Measurements from ENCODE around the gene PDX1.

Gene PDX1

GRCh38 chr13:27919934-27920676 lies at the start of gene PDX1:
Gene PDX1, plus strand, starts transcription at chr13:27920000. Its CDS starts 139 bp downstream, at chr13:27920139.
- DNase-seq (ENCODE audit: extremely low read depth, low read depth): no peak
- no peak for TF ChIP-seq CTCF (IDR thresholded peaks at IDR 0.05; ENCODE audit: low read depth, low read length)

- TF ChIP-seq CTCF (IDR thresholded peaks at IDR 0.05; ENCODE audit: low read depth, low read length): no peak
- no peak for DNase-seq (ENCODE audit: extremely low read depth, low read depth)
Observed at GRCh38 chr13:27878274-27878673, 41.5 kb upstream of the PDX1 start.

GRCh38 chr13:27889471-27889870 lies 30.3 kb upstream of the PDX1 start:
- DNase-seq (ENCODE audit: extremely low read depth, low read depth): no peak
- TF ChIP-seq CTCF (IDR thresholded peaks at IDR 0.05; ENCODE audit: low read depth, low read length): no peak

- no peak for DNase-seq (ENCODE audit: extremely low read depth, low read depth)
- no peak for TF ChIP-seq CTCF (IDR thresholded peaks at IDR 0.05; ENCODE audit: low read depth, low read length)
Observed at GRCh38 chr13:27896726-27897125, 23.1 kb upstream of the PDX1 start.

- DNase-seq (ENCODE audit: extremely low read depth, low read depth): no peak
- no peak for TF ChIP-seq CTCF (IDR thresholded peaks at IDR 0.05; ENCODE audit: low read depth, low read length)
Observed at GRCh38 chr13:27904719-27905118, 15.1 kb upstream of the PDX1 start.

- TF ChIP-seq CTCF (IDR thresholded peaks at IDR 0.05; ENCODE audit: low read depth, low read length): no peak
Observed at GRCh38 chr13:27905650-27906049, 14.2 kb upstream of the PDX1 start.

GRCh38 chr13:27907121-27907787 lies 12.5 kb upstream of the PDX1 start:
- TF ChIP-seq CTCF (IDR thresholded peaks at IDR 0.05; ENCODE audit: low read depth, low read length): no peak
- DNase-seq (ENCODE audit: extremely low read depth, low read depth): no peak

More at GRCh38 chr13:27905650-27906049, 14.2 kb upstream of the PDX1 start:
- no peak for DNase-seq (ENCODE audit: extremely low read depth, low read depth)

Measured in AG09319 (cell line).